Fibroblast of peridontal ligament (primary cell): ENCODE results near the gene SLC18A3.

Source experiments
- DNase-seq: peaks from one replicate; pipeline ENCODE4 v3.0.0-alpha.2; 2010; ENCODE audit errors: extremely low read depth

Gene SLC18A3

DNA sequence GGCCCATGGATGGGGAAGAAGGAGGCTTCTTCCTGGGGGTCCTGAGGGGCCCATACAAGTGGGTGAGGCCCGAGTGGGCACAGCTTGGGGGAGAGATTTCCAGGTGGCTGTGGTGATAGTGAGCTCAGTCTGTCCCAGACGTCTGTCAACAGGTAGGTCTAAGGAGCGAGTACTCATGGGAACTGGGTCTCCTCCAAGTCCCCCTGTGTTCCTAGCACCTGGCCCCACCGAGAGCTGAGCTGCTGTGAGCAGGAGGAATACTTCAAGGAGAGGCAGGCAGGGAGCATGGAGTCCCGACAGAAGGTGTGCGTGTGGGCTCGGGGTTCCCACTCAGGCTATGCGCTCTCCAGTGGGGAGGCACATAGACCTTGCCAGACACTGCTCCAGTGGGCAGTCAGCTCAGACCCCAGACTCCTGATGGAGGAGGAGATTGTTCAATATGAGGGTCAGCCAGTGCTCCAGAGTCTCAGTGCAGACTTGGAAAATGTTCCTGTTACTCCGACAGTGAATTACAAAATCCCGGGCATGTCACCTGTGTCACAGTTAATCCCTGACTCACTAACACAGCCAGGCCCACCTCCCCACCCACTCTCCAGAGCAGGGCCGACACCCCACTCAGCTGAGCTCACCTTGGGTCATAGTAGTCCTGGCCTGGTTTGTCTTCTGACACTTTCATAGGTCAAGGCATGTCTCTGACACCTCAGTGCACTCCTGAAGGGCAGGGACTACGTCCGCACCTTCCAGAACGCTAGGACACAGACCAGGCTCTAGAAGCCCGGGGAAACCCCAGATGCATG lies 41.1 kb downstream of the SLC18A3 start:
- no peak for DNase-seq

DNA sequence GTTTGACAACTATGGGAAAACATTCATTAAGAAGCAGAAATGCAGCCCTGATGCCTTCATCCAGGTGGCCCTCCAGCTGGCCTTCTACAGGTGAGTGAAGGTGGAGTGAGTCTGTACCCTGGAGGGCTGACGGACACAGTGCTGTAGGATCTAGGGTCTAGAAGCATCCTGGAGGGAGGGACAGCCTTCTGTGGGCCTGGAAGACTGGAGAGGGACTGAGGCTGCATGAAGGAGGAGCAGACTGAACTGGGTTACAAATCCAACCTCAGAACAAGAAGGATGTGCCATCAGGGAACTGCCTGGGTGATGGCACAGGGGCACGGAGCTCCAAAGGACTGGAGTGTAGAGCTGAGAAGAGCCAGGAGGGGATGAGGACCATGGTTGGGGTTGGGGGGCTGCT lies 41.8 kb downstream of the SLC18A3 start:
- no peak for DNase-seq

DNA sequence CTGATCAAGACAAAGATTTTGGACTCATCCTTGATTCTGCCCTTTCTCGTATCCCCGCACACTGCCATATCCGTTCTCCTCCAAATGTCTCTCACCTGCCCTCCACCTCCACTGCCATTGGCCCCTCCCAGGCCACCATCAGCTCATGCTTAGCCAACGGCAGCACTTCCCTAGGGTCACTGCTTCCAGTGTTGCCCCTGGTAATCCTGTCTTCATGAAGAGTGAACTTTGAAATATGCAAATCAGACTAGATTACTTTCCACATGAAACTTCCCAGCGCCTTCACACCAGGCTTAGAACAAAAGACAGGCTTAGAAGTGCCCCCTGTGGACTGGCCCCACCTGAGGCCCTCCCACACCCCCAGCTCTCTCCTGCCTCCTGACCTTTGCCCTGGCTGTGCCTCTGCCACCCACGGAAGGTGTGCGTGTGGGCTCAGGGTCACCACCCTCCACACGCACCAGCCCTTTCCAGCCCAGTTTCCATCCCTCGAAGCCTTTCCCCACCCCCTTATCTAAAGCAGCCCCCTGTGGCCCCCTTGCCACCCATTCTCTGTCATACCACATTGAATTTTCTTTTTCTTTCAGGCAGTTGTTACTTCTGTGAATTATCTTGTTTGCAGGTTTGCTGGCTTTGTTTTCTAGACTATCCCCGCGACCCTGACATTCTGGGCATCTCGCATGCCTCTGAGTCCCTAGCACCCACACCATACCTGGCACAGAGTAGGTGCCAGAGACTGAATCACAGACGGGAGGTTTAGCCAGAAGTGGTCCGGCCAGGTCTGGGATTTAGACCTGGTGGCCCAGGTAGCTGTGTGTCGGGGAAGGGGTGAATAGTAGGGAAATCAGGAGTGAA lies 42.5 kb downstream of the SLC18A3 start:
- DNase-seq: no peak

DNA sequence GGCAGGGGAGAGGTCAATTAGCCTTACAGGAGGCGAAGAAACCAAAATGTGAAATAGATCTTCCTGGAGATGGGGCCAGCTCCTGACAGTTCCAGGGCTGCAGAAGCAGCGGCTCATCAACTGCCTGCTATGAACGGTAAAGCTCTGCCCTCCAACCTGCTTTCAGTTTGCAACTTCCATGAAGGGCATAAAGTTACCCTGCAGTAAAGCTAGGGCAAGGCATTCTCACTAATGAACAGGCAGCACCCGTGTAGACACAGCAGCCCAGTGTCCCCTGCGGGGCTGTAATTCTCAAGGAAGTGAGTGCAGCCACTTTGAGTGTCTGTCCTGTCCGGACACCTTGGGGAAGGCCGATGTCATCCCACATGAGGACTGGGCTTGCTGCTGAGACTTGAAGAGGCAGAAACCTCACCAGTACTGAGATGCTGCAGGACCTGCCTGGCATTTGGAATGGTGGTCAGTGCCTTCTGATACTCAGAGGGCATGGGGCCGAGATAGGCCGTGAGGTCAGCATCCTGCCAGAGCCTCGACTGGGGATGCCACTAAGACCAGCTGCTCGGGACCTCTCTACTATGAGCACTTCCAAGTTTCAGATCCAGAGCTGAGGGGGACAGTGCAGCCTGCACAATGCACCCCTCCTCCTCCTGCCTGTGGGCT lies 43.3 kb downstream of the SLC18A3 start:
- no peak for DNase-seq

DNA sequence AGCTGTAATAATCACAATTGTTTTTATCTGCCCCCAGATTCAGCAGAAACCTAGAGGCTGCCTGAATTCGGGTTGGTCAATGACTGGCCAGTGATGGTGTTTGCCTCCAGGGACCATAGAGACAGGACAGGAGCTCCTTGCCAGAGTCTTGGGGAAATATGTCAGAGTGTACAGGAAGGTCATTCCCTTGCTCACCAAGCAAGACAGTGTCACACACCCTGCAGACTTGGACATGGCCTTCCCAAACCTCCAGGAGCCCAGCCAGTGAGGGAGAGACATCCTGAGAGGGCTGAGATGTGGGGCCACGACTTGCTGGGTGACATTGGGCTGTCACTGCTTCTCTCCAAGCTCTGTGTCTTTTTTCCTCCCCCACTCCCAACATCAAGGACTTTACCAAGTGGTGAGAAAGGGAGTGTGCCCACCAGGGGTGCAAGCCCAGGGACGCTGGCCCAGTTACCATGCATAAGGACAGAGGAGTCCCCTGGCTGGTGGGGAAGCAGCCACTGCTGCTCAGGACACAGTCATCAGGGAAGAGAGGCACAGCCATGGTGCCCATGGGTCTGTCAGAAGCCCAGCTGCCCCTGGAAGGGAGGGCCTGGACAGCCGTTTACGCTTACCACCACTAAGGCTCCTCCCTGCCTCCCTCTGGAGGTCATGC lies 44.1 kb downstream of the SLC18A3 start:
- DNase-seq: no peak

DNA sequence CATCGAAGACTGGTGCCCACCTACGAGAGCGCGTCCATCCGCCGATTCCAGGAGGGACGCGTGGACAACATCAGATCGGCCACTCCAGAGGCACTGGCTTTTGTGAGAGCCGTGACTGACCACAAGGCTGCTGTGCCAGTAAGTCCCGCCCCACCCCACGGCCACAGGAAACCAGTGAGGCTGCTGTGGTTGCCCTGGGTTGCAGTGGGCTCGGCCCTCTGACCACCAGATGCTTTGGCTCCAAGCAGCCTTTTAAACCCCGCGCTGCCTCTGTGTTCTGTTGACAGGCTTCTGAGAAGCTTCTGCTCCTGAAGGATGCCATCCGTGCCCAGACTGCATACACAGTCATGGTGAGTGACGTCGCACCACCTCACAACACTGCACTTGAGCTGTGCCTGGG lies 45.0 kb downstream of the SLC18A3 start:
- DNase-seq: no peak

DNA sequence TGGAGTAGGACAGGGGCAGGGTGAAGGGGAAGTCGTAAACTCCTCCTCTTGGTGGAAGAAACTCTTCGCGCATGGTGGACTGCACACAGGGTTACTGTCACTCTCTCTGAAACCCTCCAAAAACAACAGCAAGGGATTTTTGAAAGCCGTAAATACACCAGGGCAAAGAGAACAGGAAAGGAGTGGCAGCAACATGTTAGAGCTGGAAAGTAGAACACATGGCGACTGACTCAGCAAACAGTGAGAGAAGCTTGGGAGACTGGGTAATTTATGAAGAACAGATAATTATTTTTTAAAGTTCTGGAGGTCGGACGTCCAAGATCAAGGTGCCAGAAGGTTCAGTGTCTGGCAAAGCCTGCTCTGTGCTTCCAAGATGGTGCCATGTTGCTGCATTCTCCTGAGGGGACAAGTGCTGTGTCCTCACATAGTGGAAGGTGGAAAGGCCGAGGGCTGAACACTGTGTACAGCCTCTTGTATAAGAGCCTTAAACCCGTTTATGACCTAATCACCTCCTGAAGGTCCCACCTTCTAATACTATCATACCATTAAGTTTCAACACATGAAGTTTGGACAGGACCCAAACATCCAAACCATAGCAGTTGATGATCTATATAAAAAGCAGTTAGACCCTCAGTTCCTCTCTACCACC lies 46.9 kb downstream of the SLC18A3 start:
- DNase-seq: no peak

DNA sequence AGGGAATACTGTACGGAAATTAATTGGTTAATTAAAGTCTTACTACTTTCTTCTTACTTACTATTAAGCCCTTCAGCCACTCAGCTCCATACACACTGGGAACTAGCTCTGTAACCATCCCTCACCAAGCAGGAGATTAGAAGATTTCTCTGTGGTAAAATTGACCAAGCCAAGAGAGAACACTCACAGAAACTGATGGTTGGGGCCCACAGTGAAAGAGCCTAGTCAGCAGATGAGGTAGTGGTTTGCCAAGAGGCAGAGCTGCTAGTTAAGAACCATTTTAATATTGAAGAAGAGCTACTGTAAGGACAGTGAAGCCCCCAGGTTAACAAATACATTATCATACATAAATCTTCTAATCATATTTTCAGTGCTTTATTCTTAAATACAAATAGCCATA lies 47.5 kb downstream of the SLC18A3 start:
- DNase-seq: no peak

DNA sequence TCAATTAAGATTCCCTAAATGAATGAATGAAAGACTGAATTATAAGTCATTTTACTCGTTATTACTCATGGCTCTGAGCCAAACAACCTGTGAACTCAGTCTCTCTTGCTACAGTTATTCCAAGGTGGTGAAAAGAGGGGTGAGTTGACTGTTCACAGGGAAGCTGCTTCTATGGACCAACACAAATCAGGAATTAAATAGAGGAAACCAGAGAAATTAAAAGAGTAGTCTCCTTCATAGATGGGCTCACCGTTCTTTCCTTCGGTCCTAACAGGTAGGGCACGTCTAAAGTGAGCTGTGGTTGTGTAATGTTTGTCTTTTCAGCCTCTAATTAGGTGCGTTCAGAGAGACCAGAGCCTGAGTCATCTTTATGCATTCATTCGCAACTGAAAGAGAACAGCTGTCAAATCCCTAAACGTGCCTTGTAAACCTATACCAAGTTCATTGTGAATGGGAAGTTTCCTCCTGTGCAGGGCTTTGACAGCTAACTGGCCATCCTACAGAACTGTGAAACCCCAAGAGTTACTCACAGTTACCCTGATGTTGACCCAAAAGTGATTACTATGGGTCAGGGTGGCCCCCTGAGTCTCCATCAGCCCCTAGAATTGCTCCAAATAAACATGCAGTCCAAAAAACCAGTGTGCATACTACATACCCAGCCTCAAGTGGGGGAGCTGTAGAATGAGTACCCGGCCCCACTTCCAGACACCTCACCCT lies 51.2 kb downstream of the SLC18A3 start:
- no peak for DNase-seq
